ENCODE results near the gene TRIP10. TPM values are rescaled to one million over a fixed set of nuclear protein-coding genes. Genes with fewer than 3 reads are reported as not detected.

TRIP10 gene, protein sequence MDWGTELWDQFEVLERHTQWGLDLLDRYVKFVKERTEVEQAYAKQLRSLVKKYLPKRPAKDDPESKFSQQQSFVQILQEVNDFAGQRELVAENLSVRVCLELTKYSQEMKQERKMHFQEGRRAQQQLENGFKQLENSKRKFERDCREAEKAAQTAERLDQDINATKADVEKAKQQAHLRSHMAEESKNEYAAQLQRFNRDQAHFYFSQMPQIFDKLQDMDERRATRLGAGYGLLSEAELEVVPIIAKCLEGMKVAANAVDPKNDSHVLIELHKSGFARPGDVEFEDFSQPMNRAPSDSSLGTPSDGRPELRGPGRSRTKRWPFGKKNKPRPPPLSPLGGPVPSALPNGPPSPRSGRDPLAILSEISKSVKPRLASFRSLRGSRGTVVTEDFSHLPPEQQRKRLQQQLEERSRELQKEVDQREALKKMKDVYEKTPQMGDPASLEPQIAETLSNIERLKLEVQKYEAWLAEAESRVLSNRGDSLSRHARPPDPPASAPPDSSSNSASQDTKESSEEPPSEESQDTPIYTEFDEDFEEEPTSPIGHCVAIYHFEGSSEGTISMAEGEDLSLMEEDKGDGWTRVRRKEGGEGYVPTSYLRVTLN
- 43.5 and 62.4 TPM in 2 replicates for total RNA-seq

DNA sequence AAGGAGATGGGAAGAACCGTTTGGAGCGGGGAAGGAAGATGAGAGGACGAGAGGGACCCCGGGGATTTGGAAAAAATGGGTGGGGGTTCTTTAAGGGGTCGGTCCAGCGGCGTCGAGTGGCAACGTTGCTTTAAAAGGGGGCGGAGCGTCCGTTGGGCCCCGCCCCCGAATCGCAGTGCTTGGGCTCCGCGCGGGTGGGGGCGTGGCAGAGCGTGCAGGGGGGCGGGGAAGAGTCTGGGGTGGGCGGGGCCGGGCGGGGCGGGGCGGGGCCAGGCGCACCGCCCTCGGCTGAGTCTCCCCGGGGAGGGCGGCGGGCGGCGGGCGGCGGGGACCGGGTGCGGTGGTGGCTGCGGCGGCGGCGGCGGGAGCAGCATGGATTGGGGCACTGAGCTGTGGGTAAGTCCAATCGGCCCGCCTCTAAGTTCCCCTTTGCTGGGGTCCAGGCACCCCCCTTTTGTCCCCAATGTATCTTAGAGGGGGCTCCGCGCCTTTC lies at the start of gene TRIP10:
TSS of gene TRIP10 (plus strand) at position 291 of the 493 bp plus-strand sequence. CDS start at position 373, 82 bp downstream.
- peak within 1 kb of the TSS; percentile 98 for H3K4me3 ChIP-seq (ENCODE audit: low read depth, low read length)
- TF ChIP-seq CTCF (conservative IDR thresholded peaks at IDR 0.05; ENCODE audit: low read depth, low read length): no peak
- no peak for DNase-seq (ENCODE audit: low read depth)

DNA sequence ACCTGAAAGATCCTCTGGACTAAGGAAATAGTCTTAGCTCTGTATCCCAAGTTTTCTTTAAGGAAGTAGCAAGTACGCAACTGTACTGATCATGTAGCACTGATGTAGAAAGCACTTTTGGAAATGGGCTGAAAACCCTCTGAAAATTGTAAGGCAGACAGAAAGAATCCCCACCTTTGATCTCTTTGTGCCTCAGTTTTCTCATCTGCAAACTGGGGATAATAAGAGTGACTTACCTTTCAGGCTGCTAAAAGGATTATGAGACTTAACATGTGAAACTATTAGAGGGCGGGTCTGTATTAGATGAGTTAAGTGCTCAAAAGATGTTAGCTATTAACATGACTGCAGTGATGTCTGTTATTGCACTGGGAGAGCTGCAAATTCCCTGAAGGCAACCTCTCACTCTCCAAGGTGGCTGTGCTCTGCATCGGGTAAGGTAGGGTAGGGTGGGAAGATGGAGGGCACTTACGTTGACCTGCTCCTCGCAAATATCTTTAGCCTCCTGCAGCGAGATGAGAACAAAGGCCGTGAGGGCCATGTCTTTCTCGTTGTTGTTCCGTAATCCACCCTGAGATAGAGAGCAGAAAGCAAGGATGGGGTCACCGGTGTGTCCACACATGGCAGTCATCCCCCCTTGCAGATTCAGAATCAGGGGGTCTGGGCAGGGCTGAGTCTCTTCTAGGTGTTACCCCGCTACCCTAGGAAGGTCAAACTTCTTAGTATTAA lies 49.2 kb upstream of the TRIP10 start:
- no peak overlapping the region for H3K4me3 ChIP-seq (ENCODE audit: low read depth, low read length)
- DNase-seq (ENCODE audit: low read depth): no peak
- no peak for TF ChIP-seq CTCF (conservative IDR thresholded peaks at IDR 0.05; ENCODE audit: low read depth, low read length)

- DNase-seq (ENCODE audit: low read depth): no peak
- H3K4me3 ChIP-seq (ENCODE audit: low read depth, low read length): no peak overlapping the region
- no peak for TF ChIP-seq CTCF (conservative IDR thresholded peaks at IDR 0.05; ENCODE audit: low read depth, low read length)
These were observed 48.1 kb upstream of the TRIP10 start for GRCh38 chr19:6691342-6691741.

DNA sequence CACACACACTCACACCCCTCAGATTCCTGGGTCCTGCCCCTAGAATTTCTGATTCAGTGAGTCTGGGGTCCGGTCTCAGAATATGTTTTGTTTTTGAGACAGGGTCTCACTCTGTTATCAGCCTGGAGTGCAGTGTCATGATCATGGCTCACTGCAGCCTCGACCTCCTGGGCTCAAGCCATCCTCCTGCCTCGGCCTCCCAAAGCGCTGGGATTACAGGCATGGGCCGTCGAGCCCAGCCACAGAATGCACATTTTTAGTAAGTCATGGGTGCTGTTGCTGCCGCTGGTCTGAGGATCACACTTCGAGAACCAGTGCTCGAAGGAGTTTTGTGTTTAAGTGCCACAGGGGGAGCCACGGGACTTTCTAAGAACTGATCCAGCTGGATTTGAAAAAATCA lies 47.5 kb upstream of the TRIP10 start:
- no peak for DNase-seq (ENCODE audit: low read depth)
- H3K4me3 ChIP-seq (ENCODE audit: low read depth, low read length): no peak overlapping the region
- TF ChIP-seq CTCF (conservative IDR thresholded peaks at IDR 0.05; ENCODE audit: low read depth, low read length): no peak

DNA sequence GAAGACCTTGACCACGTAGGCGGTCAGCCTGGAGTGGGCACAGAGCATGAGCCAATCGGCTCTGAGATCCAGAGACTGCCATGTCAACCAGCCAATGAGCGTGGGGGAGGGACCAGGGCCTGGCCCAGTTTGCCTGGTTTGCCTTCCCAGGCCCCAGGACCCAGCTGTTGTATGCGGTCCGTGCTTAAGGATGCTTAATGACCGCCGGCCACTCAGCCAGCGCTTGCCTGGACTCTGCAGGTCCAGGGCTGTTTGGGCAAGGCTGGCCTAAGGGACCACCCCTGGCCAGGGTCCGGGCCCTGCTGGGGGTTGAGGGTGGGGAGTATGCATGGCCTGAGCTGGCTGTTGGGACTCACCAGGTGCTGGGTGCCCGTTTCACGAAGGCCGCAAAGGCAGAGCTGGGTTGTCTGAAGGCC lies 46.4 kb upstream of the TRIP10 start:
- no peak for TF ChIP-seq CTCF (conservative IDR thresholded peaks at IDR 0.05; ENCODE audit: low read depth, low read length)
- no peak for DNase-seq (ENCODE audit: low read depth)
- H3K4me3 ChIP-seq (ENCODE audit: low read depth, low read length): no peak overlapping the region

DNA sequence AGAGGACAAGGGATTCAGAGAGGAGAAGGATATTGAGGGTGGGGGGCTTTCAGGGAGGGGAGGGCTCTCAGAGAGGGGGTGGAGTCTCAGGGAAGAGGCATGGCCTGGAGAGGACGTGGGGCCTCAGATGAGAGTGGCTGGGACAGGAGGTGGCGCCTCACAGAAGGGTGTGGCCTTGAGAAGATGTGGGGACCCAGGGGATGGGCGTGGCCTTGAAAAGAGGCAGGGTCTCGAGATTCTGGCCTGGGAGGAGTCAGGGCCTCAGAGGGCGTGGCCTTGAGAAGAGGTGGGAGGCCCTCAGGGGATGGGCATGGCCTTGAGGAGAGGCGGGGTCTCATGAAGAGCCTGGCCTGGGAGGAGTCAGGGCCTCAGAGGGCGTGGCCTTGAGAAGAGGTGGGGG lies 45.8 kb upstream of the TRIP10 start:
- no peak overlapping the region for H3K4me3 ChIP-seq (ENCODE audit: low read depth, low read length)
- DNase-seq (ENCODE audit: low read depth): no peak
- TF ChIP-seq CTCF (conservative IDR thresholded peaks at IDR 0.05; ENCODE audit: low read depth, low read length): no peak
